Activated naive CD8-positive, alpha-beta T cell (primary cell): ENCODE data around the gene CLDN9.

Source experiments
- H3K27ac Mint-ChIP-seq: one replicate; pipeline ENCODE4 v1.8.0; 2021; ENCODE audit warnings: mixed read lengths
- H3K27me3 Mint-ChIP-seq: one replicate; pipeline ENCODE4 v1.8.0; 2021; ENCODE audit warnings: mixed read lengths
- H3K36me3 Mint-ChIP-seq: one replicate; pipeline ENCODE4 v1.8.0; 2021; ENCODE audit warnings: mixed read lengths
- H3K4me1 Mint-ChIP-seq: one replicate; pipeline ENCODE4 v1.8.0; 2021; ENCODE audit warnings: low read depth, mixed read lengths
- H3K4me3 Mint-ChIP-seq: one replicate; pipeline ENCODE4 v1.8.0; 2021; ENCODE audit warnings: mild to moderate bottlenecking, mixed read lengths
- H3K9me3 Mint-ChIP-seq: one replicate; pipeline ENCODE4 v1.8.0; 2021; ENCODE audit warnings: low read depth, mixed read lengths

Gene CLDN9

GRCh38 chr16:3012828-3013420, at the start of gene CLDN9:
Gene CLDN9 (plus strand): TSS chr16:3012923. CDS start chr16:3013363, 440 bp downstream.
- H3K4me1 Mint-ChIP-seq: peaks cover 12% of the 10 kb centered on the region
- H3K9me3 Mint-ChIP-seq: no peaks in the 10 kb centered on the region
- no peaks in the 10 kb centered on the region for H3K27me3 Mint-ChIP-seq
- H3K27ac Mint-ChIP-seq: no peak within 1 kb of the TSS
- no peak within 1 kb of the TSS for H3K4me3 Mint-ChIP-seq
- H3K36me3 Mint-ChIP-seq: no peaks in the 10 kb centered on the region

- peak overlapping the region; percentile 65 for H3K4me3 Mint-ChIP-seq
- no peaks in the 10 kb centered on the region for H3K36me3 Mint-ChIP-seq
- no peak overlapping the region for H3K27ac Mint-ChIP-seq
- peaks cover 20% of the 10 kb centered on the region for H3K4me1 Mint-ChIP-seq
- no peaks in the 10 kb centered on the region for H3K9me3 Mint-ChIP-seq
- peaks cover 2% of the 10 kb centered on the region for H3K27me3 Mint-ChIP-seq
These were observed 49.5 kb upstream of the CLDN9 start for GRCh38 chr16:2963074-2963722.

- Mint-ChIP-seq H3K27me3 (peaks cover 5% of the 10 kb centered on the region), H3K4me3 (peak within 1 kb of the TSS; percentile 85), H3K9me3 (no peaks in the 10 kb centered on the region), H3K4me1 (peaks cover 26% of the 10 kb centered on the region), H3K27ac (no peak within 1 kb of the TSS), H3K36me3 (no peaks in the 10 kb centered on the region)
These were observed 48.8 kb upstream of the CLDN9 start, which contains the start of gene KREMEN2 for GRCh38 chr16:2963723-2964474. Gene KREMEN2 (plus strand): TSS chr16:2964275. CDS start chr16:2964521, 246 bp downstream.

- H3K9me3 Mint-ChIP-seq: no peaks in the 10 kb centered on the region
- peaks cover 5% of the 10 kb centered on the region for H3K27me3 Mint-ChIP-seq
- no peak overlapping the region for H3K27ac Mint-ChIP-seq
- H3K36me3 Mint-ChIP-seq: no peaks in the 10 kb centered on the region
- peak overlapping the region; percentile 85 for H3K4me3 Mint-ChIP-seq
- H3K4me1 Mint-ChIP-seq: peaks cover 26% of the 10 kb centered on the region
These were observed 48.0 kb upstream of the CLDN9 start for GRCh38 chr16:2964475-2965336.

- H3K4me3 Mint-ChIP-seq: no peak overlapping the region
- peaks cover 30% of the 10 kb centered on the region for H3K4me1 Mint-ChIP-seq
- H3K36me3 Mint-ChIP-seq: no peaks in the 10 kb centered on the region
- peaks cover 6% of the 10 kb centered on the region for H3K27me3 Mint-ChIP-seq
- H3K27ac Mint-ChIP-seq: no peak overlapping the region
- no peaks in the 10 kb centered on the region for H3K9me3 Mint-ChIP-seq
These were observed 46.5 kb upstream of the CLDN9 start for GRCh38 chr16:2966043-2966807.

- no peak overlapping the region for H3K27ac Mint-ChIP-seq
- H3K27me3 Mint-ChIP-seq: peaks cover 6% of the 10 kb centered on the region
- no peak overlapping the region for H3K4me3 Mint-ChIP-seq
- H3K36me3 Mint-ChIP-seq: no peaks in the 10 kb centered on the region
- H3K9me3 Mint-ChIP-seq: no peaks in the 10 kb centered on the region
- peaks cover 28% of the 10 kb centered on the region for H3K4me1 Mint-ChIP-seq
These were observed 45.9 kb upstream of the CLDN9 start for GRCh38 chr16:2966808-2967191.

GRCh38 chr16:2967211-2967631, 45.5 kb upstream of the CLDN9 start:
- H3K27ac Mint-ChIP-seq: no peak overlapping the region
- H3K4me3 Mint-ChIP-seq: no peak overlapping the region
- H3K4me1 Mint-ChIP-seq: peaks cover 29% of the 10 kb centered on the region
- peaks cover 9% of the 10 kb centered on the region for H3K27me3 Mint-ChIP-seq
- no peaks in the 10 kb centered on the region for H3K36me3 Mint-ChIP-seq
- no peaks in the 10 kb centered on the region for H3K9me3 Mint-ChIP-seq

GRCh38 chr16:2967721-2968161, 45.0 kb upstream of the CLDN9 start:
- Mint-ChIP-seq H3K27ac (no peak overlapping the region), H3K36me3 (no peaks in the 10 kb centered on the region), H3K9me3 (no peaks in the 10 kb centered on the region), H3K4me1 (peaks cover 29% of the 10 kb centered on the region), H3K27me3 (peaks cover 9% of the 10 kb centered on the region), H3K4me3 (no peak overlapping the region)

- peak overlapping the region; percentile 75 for H3K4me3 Mint-ChIP-seq
- H3K4me1 Mint-ChIP-seq: peaks cover 27% of the 10 kb centered on the region
- H3K9me3 Mint-ChIP-seq: no peaks in the 10 kb centered on the region
- no peak overlapping the region for H3K27ac Mint-ChIP-seq
- peaks cover 9% of the 10 kb centered on the region for H3K27me3 Mint-ChIP-seq
- no peaks in the 10 kb centered on the region for H3K36me3 Mint-ChIP-seq
These were observed 44.4 kb upstream of the CLDN9 start for GRCh38 chr16:2968368-2968737.

- H3K36me3 Mint-ChIP-seq: no peaks in the 10 kb centered on the region
- peak within 1 kb of the TSS; percentile 75 for H3K4me3 Mint-ChIP-seq
- H3K9me3 Mint-ChIP-seq: no peaks in the 10 kb centered on the region
- H3K4me1 Mint-ChIP-seq: peaks cover 25% of the 10 kb centered on the region
- H3K27me3 Mint-ChIP-seq: peaks cover 9% of the 10 kb centered on the region
- H3K27ac Mint-ChIP-seq: no peak within 1 kb of the TSS
These were observed 43.8 kb upstream of the CLDN9 start, which contains the start of gene PAQR4 for GRCh38 chr16:2968738-2969544. Gene PAQR4 (plus strand): TSS chr16:2969348. CDS start chr16:2969675, 327 bp downstream.

GRCh38 chr16:2969545-2970521, 42.9 kb upstream of the CLDN9 start:
- peaks cover 23% of the 10 kb centered on the region for H3K4me1 Mint-ChIP-seq
- peak overlapping the region; percentile 65 for H3K4me3 Mint-ChIP-seq
- H3K27me3 Mint-ChIP-seq: peaks cover 9% of the 10 kb centered on the region
- H3K9me3 Mint-ChIP-seq: no peaks in the 10 kb centered on the region
- H3K27ac Mint-ChIP-seq: no peak overlapping the region
- no peaks in the 10 kb centered on the region for H3K36me3 Mint-ChIP-seq

- H3K27me3 Mint-ChIP-seq: peaks cover 9% of the 10 kb centered on the region
- H3K4me3 Mint-ChIP-seq: peak overlapping the region; percentile 65
- H3K27ac Mint-ChIP-seq: no peak overlapping the region
These were observed 42.2 kb upstream of the CLDN9 start for GRCh38 chr16:2970563-2970962.

More at GRCh38 chr16:2970563-2970962, 42.2 kb upstream of the CLDN9 start:
- no peaks in the 10 kb centered on the region for H3K9me3 Mint-ChIP-seq
- no peaks in the 10 kb centered on the region for H3K36me3 Mint-ChIP-seq
- peaks cover 19% of the 10 kb centered on the region for H3K4me1 Mint-ChIP-seq
